Measurements from ENCODE around the gene THEM4. TPM values are rescaled to one million over a fixed set of nuclear protein-coding genes. Genes with fewer than 3 reads are reported as not detected.

The THEM4 gene
- total RNA-seq, 1 experiment from 2014 or later, result 10.9 TPM

GRCh38 chr1:151867321-151867720 is 42.0 kb downstream of the THEM4 start:
- Mint-ChIP-seq H3K9me3 (no peaks in the 10 kb centered on the region), H3K27ac (no peak overlapping the region), H3K36me3 (no peaks in the 10 kb centered on the region), H3K4me1 (peaks cover 3% of the 10 kb centered on the region), H3K4me3 (no peak overlapping the region), H3K27me3 (ENCODE audit: low read depth) (peaks cover 56% of the 10 kb centered on the region)
- DNase-seq (ENCODE audit: low spot score) (no peak), ATAC-seq (no peak)
- ChIA-PET CTCF (no interaction called here), POLR2A (no interaction called here)
- TF ChIP-seq ATF3 (CRISPR knock-in tag; conservative IDR thresholded peaks at IDR 0.05), result no peak
- TF ChIP-seq MLX (CRISPR knock-in tag; IDR thresholded peaks at IDR 0.05), result no peak
- no peak for TF ChIP-seq IRF2 (CRISPR knock-in tag; IDR thresholded peaks at IDR 0.05; ENCODE audit: borderline replicate concordance, low read depth)
- TF ChIP-seq ZMAT4 (CRISPR knock-in tag; IDR thresholded peaks at IDR 0.05), result no peak
- no peak for TF ChIP-seq NFYB (CRISPR knock-in tag; conservative IDR thresholded peaks at IDR 0.05; ENCODE audit: low read depth)
- no peak for TF ChIP-seq ZNF671 (CRISPR knock-in tag; IDR thresholded peaks at IDR 0.05)
- TF ChIP-seq TCF7 (CRISPR knock-in tag; IDR thresholded peaks at IDR 0.05; ENCODE audit: low read depth), result no peak
- no peak for TF ChIP-seq ZNF416 (CRISPR knock-in tag; IDR thresholded peaks at IDR 0.05)
- no peak for TF ChIP-seq ZSCAN18 (CRISPR knock-in tag; IDR thresholded peaks at IDR 0.05)
- no peak for TF ChIP-seq NFATC4 (CRISPR knock-in tag; IDR thresholded peaks at IDR 0.05)
- no peak for TF ChIP-seq ATF2 (CRISPR knock-in tag; IDR thresholded peaks at IDR 0.05; ENCODE audit: borderline replicate concordance, low read depth)
- no peak for TF ChIP-seq ZNF232 (CRISPR knock-in tag; IDR thresholded peaks at IDR 0.05)

- DNase-seq (ENCODE audit: low spot score) (no peak), ATAC-seq (no peak)
- Mint-ChIP-seq H3K4me3 (no peak overlapping the region), H3K27ac (no peak overlapping the region), H3K4me1 (peaks cover 21% of the 10 kb centered on the region), H3K27me3 (ENCODE audit: low read depth) (peaks cover 82% of the 10 kb centered on the region), H3K9me3 (no peaks in the 10 kb centered on the region), H3K36me3 (no peaks in the 10 kb centered on the region)
- POLR2A ChIA-PET, result no interaction called here
- CTCF ChIA-PET, result no interaction called here
- no peak for TF ChIP-seq ZNF219 (CRISPR knock-in tag; IDR thresholded peaks at IDR 0.05; ENCODE audit: borderline replicate concordance)
- no peak for TF ChIP-seq HMGA2 (CRISPR knock-in tag; IDR thresholded peaks at IDR 0.05)
- no peak for TF ChIP-seq TEAD4 (CRISPR knock-in tag; IDR thresholded peaks at IDR 0.05)
- TF ChIP-seq TP53 (CRISPR knock-in tag; IDR thresholded peaks at IDR 0.05), result no peak
- no peak for TF ChIP-seq FOXK1 (CRISPR knock-in tag; IDR thresholded peaks at IDR 0.05)
- no peak for TF ChIP-seq FOXJ3 (CRISPR knock-in tag; IDR thresholded peaks at IDR 0.05; ENCODE audit: borderline replicate concordance)
- TF ChIP-seq SMAD4 (CRISPR knock-in tag; IDR thresholded peaks at IDR 0.05), result no peak
- no peak for TF ChIP-seq E2F1 (CRISPR knock-in tag; IDR thresholded peaks at IDR 0.05)
- no peak for TF ChIP-seq HMGXB4 (CRISPR knock-in tag; IDR thresholded peaks at IDR 0.05)
- TF ChIP-seq ZMAT4 (CRISPR knock-in tag; IDR thresholded peaks at IDR 0.05), result no peak
- TF ChIP-seq ZBTB43 (CRISPR knock-in tag; IDR thresholded peaks at IDR 0.05), result no peak
- no peak for TF ChIP-seq JAZF1 (CRISPR knock-in tag; IDR thresholded peaks at IDR 0.05)
- no peak for TF ChIP-seq GRHL2 (CRISPR knock-in tag; IDR thresholded peaks at IDR 0.05; ENCODE audit: insufficient replicate concordance, severe bottlenecking)
These were observed 44.9 kb downstream of the THEM4 start for GRCh38 chr1:151864411-151864810.

Data from WTC11 (cell line).